CD4-positive, alpha-beta T cell treated with Interleukin-1 beta for 1 hour (primary cell): ENCODE measurements around the gene STEAP4.
"Not testable (repeated sequence)": the region's sequence is repeated elsewhere in the genome, so short reads cannot be mapped to it uniquely, and the experiment has no call there.

Source experiments
- DNase-seq, 2 donors: peaks; one replicate each; pipeline ENCODE4 v3.0.0-alpha.2; 2020 to 2022

Gene STEAP4

GRCh38 chr7:88312061-88312663, 5.5 kb upstream of the STEAP4 start:
- DNase-seq: no peak

- DNase-seq: no peak
Measured at GRCh38 chr7:88311675-88312036, 5.0 kb upstream of the STEAP4 start.

- DNase-seq: no peak
Measured at GRCh38 chr7:88310956-88311674, 4.4 kb upstream of the STEAP4 start.

- no peak for DNase-seq
Measured at GRCh38 chr7:88309819-88310218, 3.1 kb upstream of the STEAP4 start.

- DNase-seq: no peak
Measured at GRCh38 chr7:88307823-88308222, 1.1 kb upstream of the STEAP4 start.

- no peak for DNase-seq
Measured at GRCh38 chr7:88307412-88307811, 718 bp upstream of the STEAP4 start.

- DNase-seq: no peak
Measured at GRCh38 chr7:88305044-88305443, 1.6 kb downstream of the STEAP4 start.

GRCh38 chr7:88302486-88302885, 4.2 kb downstream of the STEAP4 start:
- DNase-seq: no peak

- DNase-seq: no peak
Measured at GRCh38 chr7:88301924-88302323, 4.8 kb downstream of the STEAP4 start.

- no peak for DNase-seq
Measured at GRCh38 chr7:88300401-88300945, 6.2 kb downstream of the STEAP4 start.

- no peak for DNase-seq
Measured at GRCh38 chr7:88299126-88299525, 7.6 kb downstream of the STEAP4 start.

- DNase-seq: no peak
Measured at GRCh38 chr7:88293866-88294265, 12.8 kb downstream of the STEAP4 start.

- DNase-seq: no peak
Measured at GRCh38 chr7:88291398-88292173, 15.1 kb downstream of the STEAP4 start.

GRCh38 chr7:88290491-88290890, 16.2 kb downstream of the STEAP4 start:
- DNase-seq: no peak

- no peak for DNase-seq
Measured at GRCh38 chr7:88289564-88290025, 17.1 kb downstream of the STEAP4 start.

- no peak for DNase-seq
Measured at GRCh38 chr7:88281749-88282148, 24.9 kb downstream of the STEAP4 start.

GRCh38 chr7:88280801-88281200, 25.9 kb downstream of the STEAP4 start:
- no peak for DNase-seq

GRCh38 chr7:88279323-88279722, 27.4 kb downstream of the STEAP4 start:
- no peak for DNase-seq

GRCh38 chr7:88278881-88279280, 27.8 kb downstream of the STEAP4 start:
- no peak for DNase-seq

GRCh38 chr7:88276605-88277153, 30.0 kb downstream of the STEAP4 start:
- no peak for DNase-seq

GRCh38 chr7:88274856-88275255, 31.8 kb downstream of the STEAP4 start:
- DNase-seq: not testable (repeated sequence)

GRCh38 chr7:88269586-88269985, 37.1 kb downstream of the STEAP4 start:
- no peak for DNase-seq

- peak in 1 of 2 donors; percentile 8 for DNase-seq
Measured at GRCh38 chr7:88268858-88269257, 37.8 kb downstream of the STEAP4 start.
